ENCODE data around the gene CSPG4. TPM values are rescaled to one million over a fixed set of nuclear protein-coding genes. Genes with fewer than 3 reads are reported as not detected.
A peak's percentile ranks its signal among the peaks of the same experiment; 100 is the strongest.

The CSPG4 gene
- total RNA-seq, 1 donor from 2014 or later, result 21.3 TPM

DNA sequence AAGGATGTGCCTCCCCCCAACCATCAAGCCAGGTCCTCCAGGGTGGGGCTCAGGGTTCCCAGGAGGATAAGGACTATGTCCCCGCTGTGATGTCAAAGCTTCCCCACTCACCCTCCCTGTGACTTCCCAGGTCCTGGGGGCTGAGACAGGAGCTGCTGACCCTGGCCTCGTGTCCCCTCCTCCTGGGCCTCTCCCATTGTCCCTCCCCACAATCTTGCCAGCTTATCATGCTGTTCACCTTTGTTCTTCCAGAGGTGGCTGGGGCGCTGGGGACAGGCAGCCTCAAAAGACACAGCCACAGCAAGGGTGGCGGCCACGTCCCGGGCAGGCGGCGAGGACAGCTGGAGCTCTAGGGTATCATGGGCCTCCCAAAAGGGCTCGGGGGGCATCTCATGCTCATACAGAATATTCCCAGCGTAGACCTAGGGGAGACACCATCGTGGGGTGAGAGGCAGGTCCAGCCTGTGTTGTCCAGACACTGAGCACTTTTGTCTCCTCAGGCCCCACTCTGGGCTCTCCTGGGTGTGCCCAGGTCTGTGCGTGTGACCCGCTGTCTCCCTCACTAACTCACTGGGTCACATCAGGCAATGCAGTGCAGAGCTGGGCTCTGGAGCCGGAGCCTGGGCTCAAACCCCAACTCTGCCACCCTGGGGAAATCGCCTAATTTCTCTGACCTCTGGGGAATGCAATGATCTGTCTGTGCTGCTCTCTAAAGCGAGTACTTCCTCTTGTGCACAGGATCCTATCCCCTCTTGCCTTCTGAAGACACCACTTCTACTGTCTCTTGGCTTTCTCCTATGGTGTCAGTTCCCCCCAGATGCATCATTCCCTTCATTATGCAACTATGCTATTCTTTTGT lies 35.0 kb downstream of the CSPG4 start:
- DNase-seq (ENCODE audit: low spot score), result no peak
- intact Hi-C loops (cut with DNase I), result no loop called here

DNA sequence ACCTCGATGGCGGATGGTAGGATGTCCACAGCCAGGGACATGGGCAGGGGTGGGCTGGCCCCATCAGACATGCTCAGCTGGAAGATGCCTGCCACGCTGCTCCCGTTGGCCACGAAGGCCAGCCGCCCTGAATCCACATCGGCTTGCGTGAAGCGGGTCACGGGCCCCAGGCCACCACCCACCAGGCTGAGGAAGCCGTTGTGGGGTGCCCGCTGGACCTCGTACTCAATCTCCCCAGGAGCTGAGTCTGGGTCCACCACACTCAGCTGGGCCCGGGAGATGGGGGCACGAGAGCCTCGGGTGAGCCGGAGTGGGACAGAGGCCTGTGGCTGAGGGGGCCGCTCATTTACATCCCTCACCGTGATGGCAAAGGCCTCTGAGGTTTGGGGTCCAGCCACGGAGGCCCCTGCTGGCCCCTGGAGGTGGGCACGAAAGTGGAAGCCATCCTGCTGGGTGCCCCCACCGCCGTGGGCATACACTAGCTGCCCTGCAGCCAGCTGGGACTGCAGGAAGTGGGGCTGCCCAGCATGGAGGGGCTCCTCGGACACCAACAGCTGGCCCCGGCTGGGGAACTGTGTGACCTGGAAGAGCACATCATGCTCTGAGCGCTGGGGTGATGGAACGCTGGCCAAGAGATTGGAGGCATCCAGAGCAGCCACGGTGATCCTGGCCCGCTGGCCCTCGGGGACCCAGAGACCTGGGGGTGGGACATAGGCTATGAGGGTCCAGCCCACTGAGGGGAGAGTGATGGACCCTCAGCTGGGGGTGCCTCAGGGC lies 35.8 kb downstream of the CSPG4 start:
- intact Hi-C loops (cut with DNase I), result no loop called here
- no peak for DNase-seq (ENCODE audit: low spot score)

DNA sequence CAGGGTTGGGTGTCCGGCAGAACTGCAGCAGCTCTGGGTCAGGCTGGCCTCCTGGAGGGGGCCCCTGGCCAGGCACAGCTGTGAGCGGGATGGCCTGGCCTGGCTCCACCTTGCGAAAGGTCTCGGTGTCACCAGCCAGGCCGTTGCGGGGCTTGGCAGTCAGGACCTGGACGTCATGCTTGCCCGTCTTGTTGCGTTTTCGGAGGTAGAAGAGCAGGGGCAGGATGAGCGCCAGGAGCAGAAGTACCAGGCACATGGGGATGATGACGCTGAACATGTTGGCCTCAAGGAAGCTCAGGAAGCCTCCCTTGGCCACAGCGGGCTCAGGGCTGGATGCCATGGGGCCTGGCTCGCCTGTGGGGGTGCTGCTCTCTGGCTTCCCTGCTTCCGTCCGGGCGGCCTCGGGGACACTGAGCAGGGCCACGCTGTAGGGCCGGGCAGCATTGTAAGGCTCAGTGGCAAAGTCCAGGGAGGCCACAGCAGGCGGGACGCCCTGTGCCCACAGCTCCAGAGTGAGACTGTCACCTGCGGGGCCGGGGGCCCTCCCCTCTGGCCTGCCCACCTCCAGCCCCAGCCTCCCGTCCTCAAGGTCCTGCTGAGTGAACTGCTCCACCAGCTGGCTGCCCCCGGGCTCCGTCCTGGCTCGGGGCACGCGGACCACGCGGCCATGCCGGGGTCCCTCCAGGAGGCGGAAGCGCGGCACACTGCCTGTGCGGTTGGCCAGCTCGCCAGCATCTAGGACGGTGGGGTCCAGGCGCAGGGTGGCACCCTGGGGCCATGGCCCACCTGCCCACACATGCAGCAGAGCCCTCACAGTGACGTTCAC lies 36.9 kb downstream of the CSPG4 start:
- intact Hi-C loops (cut with DNase I), result no loop called here
- no peak for DNase-seq (ENCODE audit: low spot score)

DNA sequence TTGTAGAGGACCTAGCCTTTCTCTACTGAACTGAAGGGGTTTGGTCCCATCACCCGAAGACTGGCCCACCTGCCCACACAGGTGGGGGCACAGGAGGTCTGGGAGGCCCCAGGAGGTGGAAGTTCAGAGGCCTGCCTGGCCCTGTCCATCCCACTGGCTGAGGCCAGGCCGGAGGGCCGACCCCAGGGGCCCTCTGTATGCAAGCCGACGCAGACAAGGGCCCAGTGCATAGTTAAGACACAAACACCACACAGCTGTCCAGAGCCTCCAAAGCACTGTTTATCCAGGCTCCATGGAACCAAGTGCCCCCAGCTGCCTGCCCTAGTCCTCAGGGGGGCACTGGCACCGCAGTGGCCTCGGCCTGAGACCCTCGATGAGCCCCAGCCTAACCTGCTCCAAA lies 38.3 kb downstream of the CSPG4 start:
- intact Hi-C loops (cut with DNase I), result no loop called here
- DNase-seq (ENCODE audit: low spot score), result no peak

DNA sequence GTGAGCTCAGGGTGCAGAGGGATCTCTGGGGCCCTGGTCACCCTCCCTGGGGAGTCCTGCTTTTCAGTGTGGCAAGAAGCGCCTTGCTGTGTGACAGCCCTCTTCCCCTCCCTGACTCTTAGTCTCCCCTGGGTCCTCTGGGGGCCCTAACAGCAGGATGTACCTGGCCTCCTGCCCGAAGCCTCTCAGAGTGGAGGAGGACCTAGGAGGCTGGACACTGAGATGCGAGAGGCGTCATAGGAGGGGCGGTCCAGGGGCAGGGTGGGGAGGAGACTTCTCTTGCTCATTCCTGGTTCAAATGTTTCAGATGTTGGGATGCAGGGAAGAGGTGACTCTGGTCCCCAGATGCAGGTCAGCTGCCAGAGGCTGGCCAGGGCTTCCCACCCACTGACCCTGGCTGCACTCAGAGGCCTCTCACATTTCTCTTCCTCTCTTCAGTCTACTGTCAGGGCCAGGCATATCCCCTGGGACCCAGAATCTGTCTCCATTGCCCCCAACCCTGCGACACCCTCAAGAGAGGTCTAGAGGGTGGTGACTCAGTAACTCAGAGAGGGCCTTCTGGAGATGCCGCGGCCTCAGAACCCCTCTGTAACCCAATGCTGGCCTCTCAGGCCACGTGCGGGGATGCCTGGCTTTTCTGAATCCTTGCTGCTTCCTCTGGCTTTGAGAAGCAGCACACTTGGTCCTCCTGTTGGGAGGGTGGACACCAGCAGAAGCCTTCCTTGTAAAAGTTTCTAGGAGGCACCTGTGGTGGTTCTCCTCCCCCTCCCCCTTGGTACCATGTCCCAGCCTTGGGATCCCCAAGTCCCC lies 39.0 kb downstream of the CSPG4 start:
- peak; percentile 84 for DNase-seq (ENCODE audit: low spot score)
- intact Hi-C loops (cut with DNase I), result no loop called here

DNA sequence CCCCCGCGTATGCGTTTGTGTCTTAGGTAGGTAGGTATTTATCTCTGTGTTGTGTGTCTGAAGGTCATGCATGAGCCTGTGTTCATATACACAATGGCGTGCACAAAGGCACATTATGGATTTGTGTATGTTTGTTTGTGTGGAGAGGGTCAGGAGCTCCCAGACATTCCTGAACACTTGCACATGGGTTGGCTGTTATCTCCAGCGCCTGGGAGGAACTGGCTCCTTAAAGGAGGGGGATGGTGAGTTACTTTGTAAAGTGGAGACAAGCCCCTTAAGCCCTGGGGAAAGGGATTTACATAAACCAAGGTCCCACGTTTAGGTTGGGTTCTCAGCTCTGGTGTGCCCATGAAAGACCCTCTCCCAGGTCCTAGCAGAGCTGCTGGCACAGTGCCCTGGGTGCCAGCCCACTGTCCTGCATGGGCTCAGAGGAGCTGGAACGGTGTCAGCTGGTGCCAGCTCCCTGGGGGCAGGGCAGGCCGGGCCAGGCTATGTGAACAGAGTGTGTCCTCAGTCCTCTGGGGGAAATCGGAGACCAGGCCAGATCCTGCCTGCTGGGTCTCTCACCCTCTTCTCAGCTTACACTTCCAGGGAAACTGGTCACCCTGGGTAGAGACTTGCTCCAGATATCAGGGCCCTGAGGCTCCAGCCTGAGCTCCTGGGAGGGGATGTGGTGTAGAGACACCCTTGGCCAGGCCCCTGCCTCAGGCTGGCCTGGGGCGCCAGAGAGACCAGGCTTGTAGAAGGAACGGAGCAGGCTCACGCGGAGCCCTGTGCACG lies 39.8 kb downstream of the CSPG4 start:
- intact Hi-C loops (cut with DNase I), result no loop called here
- DNase-seq (ENCODE audit: low spot score), result no peak

DNA sequence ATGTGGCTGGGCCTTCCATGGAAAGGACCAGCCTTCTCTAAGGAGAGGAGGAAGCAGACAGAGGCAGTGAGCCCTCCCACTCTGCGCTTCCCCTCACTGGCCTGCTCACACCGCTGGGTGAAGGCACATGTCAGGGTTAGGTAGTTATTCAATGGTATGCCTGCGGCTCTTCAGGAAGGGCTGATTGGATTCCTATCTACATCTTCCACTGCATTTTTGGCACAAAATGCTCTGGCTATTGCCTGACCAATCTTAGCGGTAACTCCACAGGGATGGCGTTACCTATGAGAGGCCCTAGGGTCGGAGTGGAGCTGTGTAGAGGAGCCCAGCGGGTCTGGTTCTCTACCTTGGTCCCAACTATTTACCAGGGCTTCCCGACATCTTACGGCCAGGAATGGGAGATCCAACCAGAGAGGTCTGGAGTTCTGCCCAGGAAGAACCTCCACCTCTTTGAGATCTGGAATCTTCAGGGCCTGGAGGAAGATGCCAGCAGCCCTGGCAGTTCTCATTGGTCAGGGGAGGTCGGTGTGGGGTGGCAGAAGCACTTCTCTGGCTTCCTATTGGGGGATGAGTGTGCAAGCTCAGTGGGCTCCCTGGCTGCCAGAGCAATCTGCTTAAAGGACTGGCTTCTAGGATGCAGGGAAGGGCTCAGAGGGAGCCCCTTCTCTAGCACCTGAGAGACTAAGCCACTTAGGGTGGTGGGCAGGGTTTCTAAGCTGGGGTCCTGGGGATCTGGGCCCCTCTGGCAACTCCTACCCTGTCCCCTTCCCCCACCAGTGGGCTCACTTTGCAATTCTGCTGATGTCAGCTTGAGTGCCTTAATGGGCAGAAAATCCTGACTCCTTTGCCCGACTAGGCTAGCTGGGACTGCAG lies 40.7 kb downstream of the CSPG4 start:
- DNase-seq (ENCODE audit: low spot score), result no peak
- intact Hi-C loops (cut with DNase I), result no loop called here

DNA sequence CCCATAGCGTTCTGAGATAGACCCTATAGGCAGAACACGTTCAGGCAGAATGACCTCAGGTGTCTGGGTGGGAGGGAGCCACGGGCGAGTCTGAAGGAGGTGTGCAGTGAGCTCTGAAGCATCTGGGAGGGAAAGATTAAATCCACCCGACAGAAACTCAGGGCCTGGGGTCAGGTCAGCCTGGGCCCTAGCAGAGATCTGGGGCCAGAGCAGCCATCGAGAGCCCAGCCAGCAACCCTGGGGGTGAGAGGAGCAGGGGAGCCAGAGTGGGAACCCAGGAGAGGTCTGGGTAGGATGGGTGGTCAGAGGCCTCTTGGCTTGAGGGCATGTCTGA lies 42.8 kb downstream of the CSPG4 start:
- no peak for DNase-seq (ENCODE audit: low spot score)
- intact Hi-C loops (cut with DNase I), result no loop called here

DNA sequence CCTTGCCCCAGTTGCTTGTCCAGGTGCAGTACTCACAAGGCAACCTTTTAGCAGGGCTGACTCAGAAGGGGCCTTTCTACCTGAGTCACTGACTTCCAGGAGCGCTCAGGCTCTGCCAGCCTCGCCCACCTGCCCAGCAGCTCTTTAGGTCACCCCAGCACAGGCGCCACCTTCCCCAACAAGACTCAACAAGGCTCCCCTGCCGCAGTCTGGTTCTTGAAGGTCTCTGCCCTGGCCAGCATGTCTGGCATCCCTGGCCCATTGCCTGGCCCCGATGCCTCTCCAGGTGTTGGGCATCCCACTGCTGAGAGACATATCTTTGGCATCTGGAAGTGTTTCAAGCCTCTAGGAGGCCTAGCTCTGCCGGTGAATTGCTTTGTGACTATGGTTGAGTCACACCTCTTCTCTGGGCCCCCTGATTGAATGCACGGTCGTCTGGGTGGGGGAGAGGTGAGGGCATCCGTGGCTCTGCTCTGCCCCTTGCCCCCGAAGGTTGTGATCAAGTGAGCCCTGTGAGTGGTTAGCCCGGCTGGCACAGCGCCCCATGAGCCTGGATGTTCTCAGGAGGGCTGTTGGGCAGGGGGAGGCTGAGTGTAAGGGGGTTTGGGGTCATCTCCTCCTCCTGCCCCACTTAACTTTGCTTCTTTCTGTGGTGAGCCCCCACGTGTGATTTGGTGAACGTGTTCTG lies 43.3 kb downstream of the CSPG4 start:
- DNase-seq (ENCODE audit: low spot score), result no peak
- intact Hi-C loops (cut with DNase I), result no loop called here

DNA sequence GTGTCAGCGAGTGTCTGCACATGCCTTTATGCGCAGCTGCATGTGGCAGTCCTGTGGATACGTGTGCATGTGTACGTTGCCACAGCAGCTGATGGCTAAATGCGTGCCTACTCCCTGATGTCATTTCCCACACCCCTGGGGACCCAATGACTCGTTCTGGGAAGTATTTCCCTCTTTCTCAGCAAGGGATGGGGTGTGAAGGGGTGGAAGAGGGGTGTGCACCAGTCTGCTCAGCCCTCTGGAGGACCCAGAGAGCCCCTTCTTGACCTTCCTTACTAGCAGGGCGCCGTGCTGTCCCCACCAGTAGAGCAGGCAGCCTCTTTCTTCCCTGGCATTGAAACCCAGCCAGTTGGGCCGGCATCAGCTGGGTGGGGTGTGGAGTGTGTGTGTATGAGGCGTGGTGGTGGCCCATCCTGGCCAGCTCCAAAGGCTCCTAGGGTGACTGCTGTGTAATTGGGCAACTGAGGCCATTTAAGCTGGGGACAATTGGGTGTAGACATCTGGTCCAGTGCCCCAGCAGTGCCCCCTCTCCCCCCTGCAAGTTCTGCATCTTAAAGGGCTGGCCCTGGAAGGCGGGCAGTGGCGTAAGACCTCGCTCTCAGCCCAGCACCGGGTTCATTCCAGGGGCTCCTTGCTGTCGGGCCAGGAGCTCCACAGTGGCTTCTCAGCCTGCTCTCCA lies 45.7 kb downstream of the CSPG4 start:
- intact Hi-C loops (cut with DNase I), result no loop called here
- DNase-seq (ENCODE audit: low spot score), result no peak

DNA sequence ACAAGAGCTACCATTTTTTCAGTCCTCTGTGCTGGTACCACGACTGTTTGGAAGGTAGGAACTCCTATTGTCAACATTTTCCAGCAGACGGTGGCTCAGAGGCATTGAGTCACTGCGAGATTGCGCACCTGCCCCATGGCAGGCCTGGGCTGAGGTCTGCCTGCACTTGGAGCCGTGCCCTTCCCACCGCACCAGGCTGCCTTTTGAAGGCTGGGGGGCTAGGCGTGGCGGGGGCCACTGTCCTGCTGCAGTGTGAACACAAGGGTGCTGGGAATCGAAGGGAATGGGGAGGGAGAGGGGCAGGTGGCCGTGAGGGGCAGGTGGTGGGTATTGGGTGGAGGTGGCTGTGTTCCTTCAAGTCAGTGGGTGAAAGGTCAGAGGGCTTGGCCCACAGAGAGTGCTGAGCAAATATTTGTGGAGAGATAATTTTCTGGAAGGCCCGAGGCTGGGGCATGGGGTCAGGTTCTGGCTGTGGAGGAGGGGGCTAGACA lies 48.7 kb downstream of the CSPG4 start:
- DNase-seq (ENCODE audit: low spot score), result no peak
- intact Hi-C loops (cut with DNase I), result no loop called here

DNA sequence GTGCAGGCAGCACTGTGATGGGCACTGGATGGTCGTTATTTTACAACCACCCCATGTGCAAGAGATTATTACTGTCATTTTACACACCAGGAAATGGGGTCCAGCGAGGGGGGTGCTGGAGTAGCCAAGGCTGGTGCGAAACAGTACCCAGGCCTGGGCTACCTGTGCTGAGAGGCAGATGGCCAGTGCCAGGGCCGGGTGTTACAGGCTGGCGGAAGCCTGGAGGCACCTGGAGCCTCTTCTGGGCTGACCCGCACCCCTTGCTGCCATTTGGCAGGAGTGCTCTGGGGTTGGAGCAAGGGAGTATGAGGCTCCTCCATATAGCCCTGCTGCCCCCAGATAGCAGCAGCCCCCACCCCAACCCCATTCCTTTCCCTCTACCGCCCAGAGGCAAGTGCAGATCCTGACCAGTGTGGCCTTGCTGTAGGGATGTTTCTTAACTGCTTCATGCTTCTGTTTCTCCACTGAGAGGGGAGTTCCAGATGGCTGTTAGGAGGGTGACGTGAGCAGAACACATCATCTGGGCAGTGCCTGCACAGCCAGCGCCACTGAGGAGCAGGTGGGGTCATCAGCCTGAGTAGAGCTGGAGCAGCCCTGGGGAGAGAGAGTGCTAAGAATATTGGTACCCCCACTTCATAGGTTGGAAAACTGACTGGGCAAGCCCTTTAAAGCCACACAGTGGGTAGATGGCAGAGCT lies 49.7 kb downstream of the CSPG4 start:
- DNase-seq (ENCODE audit: low spot score), result no peak
- intact Hi-C loops (cut with DNase I), result no loop called here

DNA sequence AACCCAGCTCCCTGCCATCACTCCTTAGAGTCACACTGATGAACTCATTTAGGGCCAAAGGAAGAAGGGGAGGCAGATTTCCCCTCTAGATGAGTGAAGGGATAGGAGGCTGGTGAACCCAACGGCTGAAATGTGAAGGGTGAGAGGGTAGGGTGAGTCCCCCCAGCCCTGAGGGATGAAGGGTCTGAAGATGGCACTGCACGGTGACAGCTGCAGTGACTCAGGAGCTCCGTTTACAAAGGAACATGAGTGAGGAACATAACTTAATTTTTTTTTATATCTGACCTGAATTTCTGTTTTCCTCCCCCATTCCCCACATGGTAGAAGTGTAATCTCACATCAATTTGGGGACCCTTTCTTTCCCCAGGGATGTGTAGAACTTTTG lies 50.9 kb downstream of the CSPG4 start:
- DNase-seq (ENCODE audit: low spot score), result no peak
- intact Hi-C loops (cut with DNase I), result no loop called here

DNA sequence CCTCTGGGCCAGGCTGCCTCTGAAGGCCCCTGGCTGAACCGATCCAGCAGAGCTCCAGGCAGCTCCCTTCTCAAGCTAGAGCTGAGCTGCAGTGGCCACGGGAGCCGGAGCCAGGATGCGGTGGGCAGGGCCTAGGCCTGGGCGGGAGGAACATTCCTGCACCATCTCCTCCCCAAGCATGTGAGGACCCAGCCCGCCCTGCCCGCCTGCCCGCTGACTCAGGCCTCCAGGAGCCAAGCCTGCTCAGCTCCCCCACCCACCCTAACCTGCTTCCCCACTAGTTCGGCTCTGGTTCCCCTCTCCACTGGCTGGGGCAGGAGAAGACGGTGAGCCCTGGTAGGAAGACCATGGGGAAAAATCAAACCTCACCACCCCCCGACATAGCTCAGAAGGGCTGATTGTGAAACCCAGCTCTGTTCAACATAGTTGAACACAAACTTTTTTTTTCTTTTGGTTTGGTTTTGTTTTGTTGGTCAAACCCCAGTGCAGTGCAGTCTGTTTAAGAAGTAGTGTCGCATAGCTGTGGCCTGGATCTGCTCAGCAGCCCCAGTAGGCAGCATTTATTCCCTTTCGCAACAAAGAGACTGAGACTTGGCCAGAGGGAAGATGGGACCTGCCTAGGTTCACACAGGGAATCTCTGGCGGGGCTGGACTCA lies 51.4 kb downstream of the CSPG4 start:
- DNase-seq (ENCODE audit: low spot score), result peak; percentile 89
- intact Hi-C loops (cut with DNase I), result no loop called here

DNA sequence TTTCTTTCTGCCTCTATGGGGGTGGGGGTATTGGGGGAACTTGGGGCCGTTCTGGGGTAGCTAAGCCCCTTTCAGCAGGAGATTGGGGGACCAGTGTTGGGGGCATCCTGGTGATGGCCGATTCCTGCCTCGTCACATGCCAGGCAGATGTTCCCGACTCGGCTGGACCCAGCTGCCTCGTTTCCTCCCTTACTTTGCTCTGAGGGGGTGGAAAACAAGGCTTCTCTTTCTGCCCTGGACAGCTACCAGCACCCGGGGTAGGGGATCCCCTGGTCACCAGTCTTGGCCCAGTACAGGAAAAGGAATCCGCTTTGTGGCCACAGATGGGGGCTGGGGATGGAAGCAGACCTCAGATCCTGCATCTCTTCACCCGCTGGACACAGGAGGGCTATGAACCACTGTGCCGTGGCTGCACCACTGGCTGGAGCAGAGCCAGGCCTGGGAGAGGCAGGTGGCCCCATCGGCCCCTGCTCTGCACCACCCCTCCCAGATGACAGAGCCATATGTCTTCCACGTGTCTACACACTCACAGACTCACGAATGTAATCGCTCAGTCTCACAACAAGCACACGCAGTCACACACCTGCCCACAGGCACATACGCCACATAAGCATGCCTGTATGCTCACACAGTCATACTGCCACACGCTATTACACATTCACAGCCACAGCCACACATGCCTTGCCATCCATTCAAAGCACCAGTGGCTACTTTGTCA lies 52.6 kb downstream of the CSPG4 start:
- DNase-seq (ENCODE audit: low spot score), result no peak
- intact Hi-C loops (cut with DNase I), result no loop called here
